AG09309 (cell line): Measurements from ENCODE around the gene MRAP2.

Experiments
- DNase-seq: peaks from one replicate; pipeline ENCODE4 v3.0.0-alpha.2; 2010; ENCODE audit warnings: low read depth
- H3K4me3 ChIP-seq: 2 replicates; pipeline ENCODE4 v1.5.1; 2011; ENCODE audit warnings: mild to moderate bottlenecking, low read depth, low read length, moderate library complexity; ENCODE audit not compliant: control insufficient read depth
- TF ChIP-seq, protein P1 (sequence below): IDR thresholded peaks from 2 replicates; pipeline ENCODE4 v1.5.1; 2011; ENCODE audit warnings: mild to moderate bottlenecking, low read depth, low read length, inconsistent platforms; ENCODE audit not compliant: insufficient read depth, control insufficient read depth; ENCODE audit errors: missing control alignments

Gene MRAP2

DNA sequence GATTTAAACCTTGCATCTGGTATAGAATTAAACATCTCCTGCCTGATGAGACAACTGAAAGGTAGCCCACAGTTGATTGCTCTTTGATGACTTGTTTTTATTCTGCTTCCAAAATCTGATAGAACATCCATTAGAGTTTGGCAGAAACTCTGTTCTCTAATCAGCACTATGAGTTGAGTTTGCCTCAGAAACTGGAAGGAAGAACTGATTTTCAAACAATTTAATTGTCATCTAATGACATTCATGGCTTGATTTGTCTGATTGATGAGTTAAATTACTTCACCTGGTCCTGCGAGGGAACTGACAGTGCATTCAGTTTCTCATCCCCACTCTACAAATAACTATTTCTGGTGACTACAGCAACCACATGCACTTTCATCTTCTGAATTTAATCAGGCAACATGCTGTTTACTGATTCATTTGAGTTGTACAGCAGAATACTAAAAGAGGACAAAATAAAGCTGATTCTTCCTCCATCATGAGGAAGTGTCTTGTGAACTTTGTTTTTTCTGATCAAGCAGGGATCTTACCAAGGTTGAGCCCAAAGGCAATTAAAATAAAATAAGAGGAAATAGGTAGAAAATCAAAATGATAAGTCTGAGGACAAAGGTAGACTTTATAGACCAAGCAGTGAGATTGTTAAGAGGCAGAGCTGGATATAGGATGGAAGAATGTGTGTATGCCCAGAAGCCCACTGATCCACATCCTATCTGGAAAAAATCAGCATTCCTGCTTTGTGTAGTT is 15.7 kb upstream of the MRAP2 start:
- H3K4me3 ChIP-seq: no peak overlapping the region
- no peak for DNase-seq
- TF ChIP-seq, protein P1, sequence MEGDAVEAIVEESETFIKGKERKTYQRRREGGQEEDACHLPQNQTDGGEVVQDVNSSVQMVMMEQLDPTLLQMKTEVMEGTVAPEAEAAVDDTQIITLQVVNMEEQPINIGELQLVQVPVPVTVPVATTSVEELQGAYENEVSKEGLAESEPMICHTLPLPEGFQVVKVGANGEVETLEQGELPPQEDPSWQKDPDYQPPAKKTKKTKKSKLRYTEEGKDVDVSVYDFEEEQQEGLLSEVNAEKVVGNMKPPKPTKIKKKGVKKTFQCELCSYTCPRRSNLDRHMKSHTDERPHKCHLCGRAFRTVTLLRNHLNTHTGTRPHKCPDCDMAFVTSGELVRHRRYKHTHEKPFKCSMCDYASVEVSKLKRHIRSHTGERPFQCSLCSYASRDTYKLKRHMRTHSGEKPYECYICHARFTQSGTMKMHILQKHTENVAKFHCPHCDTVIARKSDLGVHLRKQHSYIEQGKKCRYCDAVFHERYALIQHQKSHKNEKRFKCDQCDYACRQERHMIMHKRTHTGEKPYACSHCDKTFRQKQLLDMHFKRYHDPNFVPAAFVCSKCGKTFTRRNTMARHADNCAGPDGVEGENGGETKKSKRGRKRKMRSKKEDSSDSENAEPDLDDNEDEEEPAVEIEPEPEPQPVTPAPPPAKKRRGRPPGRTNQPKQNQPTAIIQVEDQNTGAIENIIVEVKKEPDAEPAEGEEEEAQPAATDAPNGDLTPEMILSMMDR: no peak

- no peak for DNase-seq
- TF ChIP-seq, protein P1: no peak
- no peak overlapping the region for H3K4me3 ChIP-seq
These were observed 15.0 kb upstream of the MRAP2 start for GRCh38 chr6:84018453-84019061.

- TF ChIP-seq, protein P1: no peak
- H3K4me3 ChIP-seq: no peak overlapping the region
- no peak for DNase-seq
These were observed 14.3 kb upstream of the MRAP2 start for GRCh38 chr6:84019141-84019841.

- TF ChIP-seq, protein P1: no peak
- no peak overlapping the region for H3K4me3 ChIP-seq
These were observed 13.7 kb upstream of the MRAP2 start for GRCh38 chr6:84019842-84020211.

DNA sequence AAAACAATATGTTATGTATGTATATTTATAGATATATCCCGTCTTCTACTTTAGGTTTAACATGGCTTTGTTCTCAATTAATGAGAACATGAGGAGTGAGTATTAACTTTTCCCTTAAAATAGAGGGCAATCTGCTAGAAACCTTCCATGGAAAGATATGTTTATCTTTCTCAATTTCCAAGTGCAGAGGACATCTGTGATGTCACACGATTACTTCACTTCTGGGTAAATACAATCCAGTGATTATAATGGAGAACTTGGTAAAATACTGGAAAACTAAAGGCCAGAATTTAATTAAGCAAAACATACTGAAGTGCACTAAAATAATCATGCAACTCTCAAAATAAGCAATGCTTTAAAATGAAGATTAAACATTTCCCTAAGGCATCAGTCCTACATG is 11.9 kb upstream of the MRAP2 start:
- DNase-seq: no peak
- TF ChIP-seq, protein P1: no peak
- no peak overlapping the region for H3K4me3 ChIP-seq

More at GRCh38 chr6:84019842-84020211, 13.7 kb upstream of the MRAP2 start:
- DNase-seq: no peak

GRCh38 chr6:84026721-84027164 is 6.8 kb upstream of the MRAP2 start:
- DNase-seq: no peak
- TF ChIP-seq, protein P1: no peak
- H3K4me3 ChIP-seq: no peak overlapping the region
